ENCODE measurements around the gene MYL3.

GRCh38 chr3:46864061-46864881 lies 1.0 kb upstream of the MYL3 start:
- TF ChIP-seq CTCF (IDR thresholded peaks at IDR 0.05): no peak
- no peak for TF ChIP-seq POLR2AphosphoS5 (IDR thresholded peaks at IDR 0.05)
- TF ChIP-seq POLR2A (IDR thresholded peaks at IDR 0.05): no peak
